ENCODE measurements around the gene SLIT3. TPM values are rescaled to one million over a fixed set of nuclear protein-coding genes. Genes with fewer than 3 reads are reported as not detected.
"Not testable (repeated sequence)": the region's sequence is repeated elsewhere in the genome, so short reads cannot be mapped to it uniquely, and the experiment has no call there.

Gene SLIT3
- total and polyA plus RNA-seq, 2 donors (not counting 3 experiments of a cell fraction or from before 2014, with no cell fraction given), result 0.90 to 1.0 TPM

- CTCF ChIA-PET; H2AFZ ChIP-seq (ENCODE audit: low read depth, low read length); H3K9ac ChIP-seq (replicated peaks; ENCODE audit: extremely low read depth, insufficient read depth, low read length); H3K4me2 ChIP-seq (ENCODE audit: insufficient read depth, low read length); H3K79me2 ChIP-seq (ENCODE audit: control insufficient read depth, insufficient read depth, low read length); intact Hi-C loops (cut with micrococcal nuclease); dilution Hi-C loops (cut with MboI; ENCODE audit: extremely low pct_ligation_motif_present, low sequenced_read_pairs); H3K4me3 ChIP-seq (replicated peaks in 1 of 3; ENCODE audit: insufficient read depth in 1 of 3, low read depth in 1 of 3, low read length in 3 of 3); H3K27ac ChIP-seq (ENCODE audit: insufficient read depth, low read depth, low read length); H3K9me3 ChIP-seq (replicated peaks; ENCODE audit: control insufficient read depth, insufficient read depth, low read length); H3K4me1 ChIP-seq (ENCODE audit: control insufficient read depth, extremely low read depth, insufficient read depth, low read length); FAIRE-seq; DNase-seq (ENCODE audit: low read depth, low spot score); POLR2A ChIA-PET; H3K9me1 ChIP-seq (replicated peaks; ENCODE audit: control insufficient read depth, extremely low read depth, insufficient read depth, low read length); H3K36me3 ChIP-seq (ENCODE audit: control insufficient read depth in 2 of 2, extremely low read depth in 1 of 2, insufficient read depth in 2 of 2, low read length in 2 of 2); BruUV-seq (replicated peaks); H3K27me3 ChIP-seq (ENCODE audit: control insufficient read depth in 2 of 2, insufficient read depth in 2 of 2, low read length in 2 of 2); H4K20me1 ChIP-seq (replicated peaks; ENCODE audit: control insufficient read depth, extremely low read depth, insufficient read depth, low read length): not testable (repeated sequence)
Observed at GRCh38 chr5:168630958-168631357, 670.0 kb downstream of the SLIT3 start.

- Histone ChIP-seq H3K79me2 (ENCODE audit: control insufficient read depth, insufficient read depth, low read length) (no peaks in the 10 kb centered on the region), H3K4me3 (replicated peaks in 1 of 3; ENCODE audit: insufficient read depth in 1 of 3, low read depth in 1 of 3, low read length in 3 of 3) (no peak overlapping the region), H2AFZ (ENCODE audit: low read depth, low read length) (no peak overlapping the region), H4K20me1 (replicated peaks; ENCODE audit: control insufficient read depth, extremely low read depth, insufficient read depth, low read length) (no peaks in the 10 kb centered on the region), H3K36me3 (ENCODE audit: control insufficient read depth in 2 of 2, extremely low read depth in 1 of 2, insufficient read depth in 2 of 2, low read length in 2 of 2) (no peaks in the 10 kb centered on the region), H3K27ac (ENCODE audit: insufficient read depth, low read depth, low read length) (no peak overlapping the region), H3K9ac (replicated peaks; ENCODE audit: extremely low read depth, insufficient read depth, low read length) (no peak overlapping the region), H3K4me2 (ENCODE audit: insufficient read depth, low read length) (no peak overlapping the region), H3K27me3 (ENCODE audit: control insufficient read depth in 2 of 2, insufficient read depth in 2 of 2, low read length in 2 of 2) (no peaks in the 10 kb centered on the region), H3K9me1 (replicated peaks; ENCODE audit: control insufficient read depth, extremely low read depth, insufficient read depth, low read length) (no peaks in the 10 kb centered on the region), H3K4me1 (ENCODE audit: control insufficient read depth, extremely low read depth, insufficient read depth, low read length) (no peaks in the 10 kb centered on the region), H3K9me3 (replicated peaks; ENCODE audit: control insufficient read depth, insufficient read depth, low read length) (no peaks in the 10 kb centered on the region)
- no peak for TF ChIP-seq FOS (IDR thresholded peaks at IDR 0.05; ENCODE audit: borderline replicate concordance, insufficient read depth, low read length)
- TF ChIP-seq EZH2 (IDR thresholded peaks at IDR 0.05; ENCODE audit: borderline replicate concordance, low read depth, low read length, severe bottlenecking), result no peak
- no peak for TF ChIP-seq MYC (IDR thresholded peaks at IDR 0.05; ENCODE audit: low read depth, low read length)
- TF ChIP-seq CTCF (IDR thresholded peaks at IDR 0.05; ENCODE audit: extremely low read depth in 1 of 2, insufficient read depth in 1 of 2, low read depth in 1 of 2, low read length in 2 of 2), result no peak
- TF ChIP-seq POLR2A (IDR thresholded peaks at IDR 0.05; ENCODE audit: low read depth, low read length), result no peak
- TF ChIP-seq POLR2AphosphoS5 (IDR thresholded peaks at IDR 0.05; ENCODE audit: insufficient read depth, low read depth, low read length), result no peak
- TF ChIP-seq JUN (IDR thresholded peaks at IDR 0.05; ENCODE audit: borderline replicate concordance, insufficient read depth, insufficient read length, low read depth), result no peak
- TF ChIP-seq MAX (IDR thresholded peaks at IDR 0.05; ENCODE audit: insufficient read depth, insufficient read length), result no peak
- no peak for TF ChIP-seq GATA2 (IDR thresholded peaks at IDR 0.05; ENCODE audit: insufficient read depth, insufficient read length, low read depth, low read length)
- dilution Hi-C loops (cut with MboI; ENCODE audit: extremely low pct_ligation_motif_present, low sequenced_read_pairs) (no loop called here), intact Hi-C loops (cut with micrococcal nuclease) (no loop called here)
- CTCF ChIA-PET, result no interaction called here
- DNase-seq (ENCODE audit: low read depth, low spot score) (no peak), FAIRE-seq (no peak)
- no TSS peak for BruUV-seq (replicated peaks)
- POLR2A ChIA-PET, result no interaction called here
Observed at GRCh38 chr5:168624850-168625364, 676.0 kb downstream of the SLIT3 start.
